ENCODE measurements around the gene FAXDC2. TPM values are rescaled to one million over a fixed set of nuclear protein-coding genes. Genes with fewer than 3 reads are reported as not detected.

FAXDC2 gene
- total RNA-seq, 1 experiment from 2014 or later = 0.39 TPM

- in situ Hi-C loops (cut with HindIII; ENCODE audit: low pct_unique_long_range_greater_than_20kb, low sequenced_read_pairs) = no loop called here
- Histone ChIP-seq H3K27ac (ENCODE audit: low read length) (no peak overlapping the region), H3K36me3 (ENCODE audit: control insufficient read depth, insufficient read depth, low read length) (no peaks in the 10 kb centered on the region), H3K9me3 (ENCODE audit: control insufficient read depth, insufficient read depth, low read depth, low read length) (no peaks in the 10 kb centered on the region), H3K27me3 (ENCODE audit: control insufficient read depth, insufficient read depth, low read length) (no peaks in the 10 kb centered on the region), H3K4me1 (ENCODE audit: control insufficient read depth, insufficient read depth, low read length) (peaks cover 53% of the 10 kb centered on the region), H3K4me3 (ENCODE audit: low read depth in 2 of 2, low read length in 2 of 2) (no peak overlapping the region)
- ATAC-seq = no peak; the same call in 1 of the 2 replicates
- CTCF ChIA-PET = no interaction called here
- BruUV-seq (replicated peaks) = no TSS peak
- intact Hi-C loops (cut with micrococcal nuclease; ENCODE audit: unreplicated experiment) = no loop called here
- TF ChIP-seq, protein P1, sequence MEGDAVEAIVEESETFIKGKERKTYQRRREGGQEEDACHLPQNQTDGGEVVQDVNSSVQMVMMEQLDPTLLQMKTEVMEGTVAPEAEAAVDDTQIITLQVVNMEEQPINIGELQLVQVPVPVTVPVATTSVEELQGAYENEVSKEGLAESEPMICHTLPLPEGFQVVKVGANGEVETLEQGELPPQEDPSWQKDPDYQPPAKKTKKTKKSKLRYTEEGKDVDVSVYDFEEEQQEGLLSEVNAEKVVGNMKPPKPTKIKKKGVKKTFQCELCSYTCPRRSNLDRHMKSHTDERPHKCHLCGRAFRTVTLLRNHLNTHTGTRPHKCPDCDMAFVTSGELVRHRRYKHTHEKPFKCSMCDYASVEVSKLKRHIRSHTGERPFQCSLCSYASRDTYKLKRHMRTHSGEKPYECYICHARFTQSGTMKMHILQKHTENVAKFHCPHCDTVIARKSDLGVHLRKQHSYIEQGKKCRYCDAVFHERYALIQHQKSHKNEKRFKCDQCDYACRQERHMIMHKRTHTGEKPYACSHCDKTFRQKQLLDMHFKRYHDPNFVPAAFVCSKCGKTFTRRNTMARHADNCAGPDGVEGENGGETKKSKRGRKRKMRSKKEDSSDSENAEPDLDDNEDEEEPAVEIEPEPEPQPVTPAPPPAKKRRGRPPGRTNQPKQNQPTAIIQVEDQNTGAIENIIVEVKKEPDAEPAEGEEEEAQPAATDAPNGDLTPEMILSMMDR (IDR thresholded peaks at IDR 0.05) = no peak
- TF ChIP-seq SIN3A (IDR thresholded peaks at IDR 0.05; ENCODE audit: borderline replicate concordance, insufficient read depth, low read depth, low read length) (no peak), POLR2AphosphoS5 (IDR thresholded peaks at IDR 0.05; ENCODE audit: low read depth, low read length) (no peak), REST (IDR thresholded peaks at IDR 0.05; ENCODE audit: insufficient read depth in 1 of 2, low read depth in 2 of 2, low read length in 1 of 2) (no peak), TCF7L2 (IDR thresholded peaks at IDR 0.05; ENCODE audit: low read depth, low read length) (no peak)
- no peak for DNase-seq (ENCODE audit: low read depth, low spot score)
- POLR2A ChIA-PET = no interaction called here
Measured at GRCh38 chr5:154782326-154782725, 68.1 kb downstream of the FAXDC2 start.

- H3K27ac ChIP-seq (ENCODE audit: low read length) = no peak overlapping the region
- ATAC-seq (no peak), DNase-seq (ENCODE audit: low read depth, low spot score) (no peak)
- intact Hi-C loops (cut with micrococcal nuclease; ENCODE audit: unreplicated experiment) = no loop called here
- TF ChIP-seq SIN3A (IDR thresholded peaks at IDR 0.05; ENCODE audit: borderline replicate concordance, insufficient read depth, low read depth, low read length) (no peak), REST (IDR thresholded peaks at IDR 0.05; ENCODE audit: insufficient read depth in 1 of 2, low read depth in 2 of 2, low read length in 1 of 2) (no peak), POLR2AphosphoS5 (IDR thresholded peaks at IDR 0.05; ENCODE audit: low read depth, low read length) (no peak), TCF7L2 (IDR thresholded peaks at IDR 0.05; ENCODE audit: low read depth, low read length) (no peak)
- TF ChIP-seq, protein P1 (IDR thresholded peaks at IDR 0.05) = no peak
- H3K4me1 ChIP-seq (ENCODE audit: control insufficient read depth, insufficient read depth, low read length) = peaks cover 55% of the 10 kb centered on the region
- in situ Hi-C loops (cut with HindIII; ENCODE audit: low pct_unique_long_range_greater_than_20kb, low sequenced_read_pairs) = no loop called here
- no peaks in the 10 kb centered on the region for H3K27me3 ChIP-seq (ENCODE audit: control insufficient read depth, insufficient read depth, low read length)
- no peaks in the 10 kb centered on the region for H3K36me3 ChIP-seq (ENCODE audit: control insufficient read depth, insufficient read depth, low read length)
- H3K4me3 ChIP-seq (ENCODE audit: low read depth in 2 of 2, low read length in 2 of 2) = no peak overlapping the region
- ChIA-PET POLR2A (interaction anchor here (0.5 kb wide), 1 partner anchor 10 kb away, joined by 7 read pairs; no protein-coding TSS in a partner anchor), CTCF (no interaction called here)
- BruUV-seq (replicated peaks) = no TSS peak
- no peaks in the 10 kb centered on the region for H3K9me3 ChIP-seq (ENCODE audit: control insufficient read depth, insufficient read depth, low read depth, low read length)
Measured at GRCh38 chr5:154780128-154780527, 70.3 kb downstream of the FAXDC2 start.
